Neural cell (in vitro differentiated cells): ENCODE data around the gene CYP4F3.

Experiments used
- CTCF ChIP-seq: fragments of 450-650 bp; IDR thresholded peaks from 2 replicates; pipeline ENCODE4 v1.5.1; 2014; ENCODE audit warnings: antibody characterized with exemption, mild to moderate bottlenecking, moderate library complexity; ENCODE audit not compliant: poor library complexity, severe bottlenecking
- SMC3 ChIP-seq: fragments of 450-650 bp; conservative IDR thresholded peaks from 2 replicates; pipeline ENCODE4 v1.6.1; 2014; ENCODE audit warnings: antibody characterized with exemption, mild to moderate bottlenecking, moderate library complexity; ENCODE audit not compliant: poor library complexity

GRCh38 chr19:15652559-15653278 lies 12.0 kb downstream of the CYP4F3 start:
- TF ChIP-seq CTCF (no peak), SMC3 (no peak)
